Lower leg skin (tissue), 3 donors: ENCODE results near the gene FNDC3B.

Experiments used
- POLR2A ChIP-seq, 2 donors: fragments of 450-650 bp; IDR thresholded peaks; one replicate each; pipeline ENCODE4 v1.6.1; 2016 to 2017; ENCODE audit warnings: antibody characterized with exemption in 2 of 2, mild to moderate bottlenecking in 1 of 2, moderate library complexity in 1 of 2
- TF ChIP-seq, protein P1 (sequence below), 3 donors: fragments of 450-650 bp; IDR thresholded peaks; one replicate each; pipeline ENCODE4 v1.5.1; 2016; ENCODE audit warnings: antibody characterized with exemption in 3 of 3, mild to moderate bottlenecking in 3 of 3, moderate library complexity in 2 of 3

DNA sequence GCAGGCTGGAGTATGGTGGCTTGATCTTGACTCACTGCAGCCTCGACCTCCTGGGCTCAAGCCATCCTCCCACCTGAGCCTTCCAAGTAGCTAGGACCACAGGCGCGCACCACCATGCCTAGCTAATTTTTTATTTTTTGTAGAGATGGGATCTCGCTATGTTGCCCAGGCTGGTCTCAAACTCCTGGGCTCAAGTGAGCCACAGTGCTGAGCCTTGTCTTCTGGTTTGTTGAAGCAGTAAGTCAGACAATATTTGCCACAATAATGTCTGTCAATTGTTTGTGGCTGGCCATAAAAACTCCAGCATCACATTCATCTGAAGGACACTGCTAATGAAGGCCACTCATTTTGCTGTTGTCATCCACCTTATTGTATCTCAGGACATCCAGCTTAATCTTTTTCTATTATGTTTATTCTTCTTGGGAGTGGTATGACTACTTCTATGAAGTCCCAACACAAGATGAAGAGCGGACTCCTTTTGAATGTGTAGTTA is 185.9 kb downstream of the FNDC3B start:
- no peak for TF ChIP-seq POLR2A (IDR thresholded peaks at IDR 0.05)
- TF ChIP-seq, protein P1, sequence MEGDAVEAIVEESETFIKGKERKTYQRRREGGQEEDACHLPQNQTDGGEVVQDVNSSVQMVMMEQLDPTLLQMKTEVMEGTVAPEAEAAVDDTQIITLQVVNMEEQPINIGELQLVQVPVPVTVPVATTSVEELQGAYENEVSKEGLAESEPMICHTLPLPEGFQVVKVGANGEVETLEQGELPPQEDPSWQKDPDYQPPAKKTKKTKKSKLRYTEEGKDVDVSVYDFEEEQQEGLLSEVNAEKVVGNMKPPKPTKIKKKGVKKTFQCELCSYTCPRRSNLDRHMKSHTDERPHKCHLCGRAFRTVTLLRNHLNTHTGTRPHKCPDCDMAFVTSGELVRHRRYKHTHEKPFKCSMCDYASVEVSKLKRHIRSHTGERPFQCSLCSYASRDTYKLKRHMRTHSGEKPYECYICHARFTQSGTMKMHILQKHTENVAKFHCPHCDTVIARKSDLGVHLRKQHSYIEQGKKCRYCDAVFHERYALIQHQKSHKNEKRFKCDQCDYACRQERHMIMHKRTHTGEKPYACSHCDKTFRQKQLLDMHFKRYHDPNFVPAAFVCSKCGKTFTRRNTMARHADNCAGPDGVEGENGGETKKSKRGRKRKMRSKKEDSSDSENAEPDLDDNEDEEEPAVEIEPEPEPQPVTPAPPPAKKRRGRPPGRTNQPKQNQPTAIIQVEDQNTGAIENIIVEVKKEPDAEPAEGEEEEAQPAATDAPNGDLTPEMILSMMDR (IDR thresholded peaks at IDR 0.05) = no peak
